Erythroblast (primary cell): Measurements from ENCODE around the gene CMIP.

Experiments used
- GATA1 ChIP-seq: IDR thresholded peaks from 2 replicates; pipeline ENCODE4 v1.6.1; 2011; ENCODE audit warnings: low read depth, mild to moderate bottlenecking, control low read depth, low read length, moderate library complexity
- POLR2A ChIP-seq: IDR thresholded peaks from 2 replicates; pipeline ENCODE4 v1.6.1; 2011; ENCODE audit warnings: mild to moderate bottlenecking, low read length

DNA sequence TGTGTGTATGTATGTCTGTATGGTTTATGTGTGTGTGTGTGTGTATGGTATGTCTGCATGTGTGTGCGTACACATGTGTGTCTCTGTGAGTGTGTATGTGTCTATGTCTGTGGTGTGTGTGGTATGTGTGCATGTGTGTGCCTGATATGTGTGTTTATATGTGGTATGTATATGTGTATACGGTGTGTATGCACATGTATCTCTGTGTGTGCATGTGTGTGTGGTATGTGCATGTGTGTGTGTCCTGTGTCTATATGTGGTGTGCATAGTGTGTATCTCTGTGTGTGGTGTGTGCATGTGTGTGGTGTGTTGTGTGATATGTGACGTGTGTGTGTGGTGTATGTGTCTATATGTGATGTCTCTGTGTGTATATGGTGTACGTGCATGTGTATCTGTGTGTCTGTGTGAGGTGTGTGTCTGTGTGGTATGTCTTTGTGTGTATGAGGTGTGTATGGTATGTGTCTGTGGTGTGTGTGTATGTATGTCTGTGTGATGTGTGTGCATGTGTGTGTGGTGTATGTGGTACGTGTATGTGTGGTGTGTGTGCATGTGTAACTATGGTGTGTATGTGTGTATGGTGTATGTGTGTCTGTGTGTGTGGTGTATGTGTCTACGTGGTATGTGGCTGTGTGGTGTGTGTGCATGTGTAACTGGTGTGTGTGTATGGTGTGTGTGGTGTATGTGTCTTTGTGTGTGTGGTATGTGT is 170.2 kb downstream of the CMIP start:
- TF ChIP-seq POLR2A: no peak
- TF ChIP-seq GATA1: no peak
